DOHH2 (cell line): Measurements from ENCODE around the gene CPNE5.

ENCODE experiments used
- H3F3A ChIP-seq: fragments of 200-600 bp; sonication (generic), shearing (Covaris generic); 2 replicates; pipeline ENCODE4 v1.6.0; 2016; ENCODE audit warnings: antibody characterized with exemption, mild to moderate bottlenecking; ENCODE audit not compliant: control insufficient read depth, insufficient read depth
- H3K27ac ChIP-seq: fragments of 200-600 bp; sonication (generic); 2 replicates; pipeline ENCODE4 v1.5.1; 2014; ENCODE audit warnings: low read depth, mild to moderate bottlenecking, low read length, moderate library complexity
- H3K27me3 ChIP-seq: fragments of 200-600 bp; sonication (generic); 2 replicates; pipeline ENCODE4 v1.6.1; 2014; ENCODE audit warnings: mild to moderate bottlenecking, low read length, mixed read lengths; ENCODE audit not compliant: control insufficient read depth
- H3K36me3 ChIP-seq: fragments of 200-600 bp; sonication (generic); 2 replicates; pipeline ENCODE4 v1.6.1; 2014; ENCODE audit warnings: mild to moderate bottlenecking, low read length, moderate library complexity, mixed read lengths; ENCODE audit not compliant: control insufficient read depth
- H3K4me1 ChIP-seq: fragments of 200-600 bp; sonication (generic); 2 replicates; pipeline ENCODE4 v1.6.1; 2014; ENCODE audit warnings: mild to moderate bottlenecking, low read length, mixed read lengths; ENCODE audit not compliant: control insufficient read depth
- H3K4me2 ChIP-seq: fragments of 200-600 bp; sonication (generic); 2 replicates; pipeline ENCODE4 v1.6.0; 2014; ENCODE audit warnings: mild to moderate bottlenecking, low read length, moderate library complexity
- H3K4me3 ChIP-seq: fragments of 200-600 bp; sonication (generic); 2 replicates; pipeline ENCODE4 v1.5.1; 2014; ENCODE audit warnings: mild to moderate bottlenecking, low read length, mixed read lengths
- H3K79me2 ChIP-seq: fragments of 200-600 bp; sonication (generic); 2 replicates; pipeline ENCODE4 v1.6.1; 2014; ENCODE audit warnings: mild to moderate bottlenecking, low read length, mixed read lengths; ENCODE audit not compliant: control insufficient read depth
- H3K9me2 ChIP-seq: fragments of 200-600 bp; sonication (generic); replicated peaks from 2 replicates; pipeline ENCODE4 v1.6.1; 2014; ENCODE audit warnings: mild to moderate bottlenecking, low read length, mixed read lengths; ENCODE audit not compliant: control insufficient read depth
- H3K9me3 ChIP-seq: fragments of 200-600 bp; sonication (generic); 2 replicates; pipeline ENCODE4 v1.6.1; 2014; ENCODE audit warnings: antibody characterized with exemption, low read length, mixed read lengths; ENCODE audit not compliant: control insufficient read depth, insufficient read depth
- H4K20me1 ChIP-seq: fragments of 200-600 bp; sonication (generic); 2 replicates; pipeline ENCODE4 v1.6.0; 2014; ENCODE audit warnings: low read depth, mild to moderate bottlenecking, antibody characterized with exemption, low read length, moderate library complexity; ENCODE audit not compliant: control insufficient read depth, insufficient read depth
- EZH2phosphoT487 ChIP-seq: fragments of 200-600 bp; sonication (generic); IDR thresholded peaks from 2 replicates; pipeline ENCODE4 v1.6.1; 2017; ENCODE audit warnings: borderline replicate concordance, mild to moderate bottlenecking, antibody characterized with exemption, low read length, moderate library complexity, mixed read lengths
- TF ChIP-seq, protein P1 (sequence below): fragments of 200-600 bp; sonication (generic); IDR thresholded peaks from one replicate; pipeline ENCODE4 v1.5.1; 2014; ENCODE audit warnings: antibody characterized with exemption, mild to moderate bottlenecking, low read depth, low read length; ENCODE audit not compliant: poor library complexity, severe bottlenecking

Gene CPNE5

GRCh38 chr6:36765594-36766398, 73.4 kb downstream of the CPNE5 start:
- Histone ChIP-seq H3K4me1 (peaks cover 35% of the 10 kb centered on the region), H3K9me2 (no peaks in the 10 kb centered on the region), H3K4me2 (peak overlapping the region; percentile 57), H3F3A (no peaks in the 10 kb centered on the region), H3K27ac (no peak overlapping the region), H3K27me3 (no peaks in the 10 kb centered on the region), H3K4me3 (peak overlapping the region; percentile 47), H3K36me3 (no peaks in the 10 kb centered on the region), H4K20me1 (no peaks in the 10 kb centered on the region), H3K79me2 (no peaks in the 10 kb centered on the region), H3K9me3 (no peaks in the 10 kb centered on the region)
- TF ChIP-seq, protein P1, sequence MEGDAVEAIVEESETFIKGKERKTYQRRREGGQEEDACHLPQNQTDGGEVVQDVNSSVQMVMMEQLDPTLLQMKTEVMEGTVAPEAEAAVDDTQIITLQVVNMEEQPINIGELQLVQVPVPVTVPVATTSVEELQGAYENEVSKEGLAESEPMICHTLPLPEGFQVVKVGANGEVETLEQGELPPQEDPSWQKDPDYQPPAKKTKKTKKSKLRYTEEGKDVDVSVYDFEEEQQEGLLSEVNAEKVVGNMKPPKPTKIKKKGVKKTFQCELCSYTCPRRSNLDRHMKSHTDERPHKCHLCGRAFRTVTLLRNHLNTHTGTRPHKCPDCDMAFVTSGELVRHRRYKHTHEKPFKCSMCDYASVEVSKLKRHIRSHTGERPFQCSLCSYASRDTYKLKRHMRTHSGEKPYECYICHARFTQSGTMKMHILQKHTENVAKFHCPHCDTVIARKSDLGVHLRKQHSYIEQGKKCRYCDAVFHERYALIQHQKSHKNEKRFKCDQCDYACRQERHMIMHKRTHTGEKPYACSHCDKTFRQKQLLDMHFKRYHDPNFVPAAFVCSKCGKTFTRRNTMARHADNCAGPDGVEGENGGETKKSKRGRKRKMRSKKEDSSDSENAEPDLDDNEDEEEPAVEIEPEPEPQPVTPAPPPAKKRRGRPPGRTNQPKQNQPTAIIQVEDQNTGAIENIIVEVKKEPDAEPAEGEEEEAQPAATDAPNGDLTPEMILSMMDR, result peak; percentile 98
- no peak for TF ChIP-seq EZH2phosphoT487

DNA sequence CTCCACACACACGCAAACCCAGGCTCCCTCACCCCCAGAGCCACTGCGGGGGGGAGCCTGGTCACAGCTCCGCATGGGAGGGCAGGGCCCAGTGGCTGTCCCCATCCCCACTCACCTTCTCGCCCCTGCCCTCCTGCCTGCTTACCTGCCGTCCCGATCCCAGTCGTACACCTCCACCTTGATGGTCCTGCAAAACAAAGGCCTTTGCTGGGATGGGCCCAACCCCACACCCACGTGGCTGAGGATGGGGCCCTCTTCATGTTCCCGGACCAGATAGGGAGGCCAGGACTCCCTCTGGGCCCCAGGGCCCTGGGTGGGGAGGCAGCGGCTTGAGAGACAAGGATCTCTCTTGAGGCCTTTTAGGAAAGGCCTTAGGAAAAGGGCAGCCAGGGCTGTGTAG, 74.1 kb downstream of the CPNE5 start:
- H3K9me3 ChIP-seq, result no peaks in the 10 kb centered on the region
- no peaks in the 10 kb centered on the region; the same call in 1 of the 2 replicates for H3K27me3 ChIP-seq
- no peaks in the 10 kb centered on the region for H3K79me2 ChIP-seq
- peaks cover 35% of the 10 kb centered on the region for H3K4me1 ChIP-seq
- no peaks in the 10 kb centered on the region for H3F3A ChIP-seq
- no peak overlapping the region for H3K27ac ChIP-seq
- H3K36me3 ChIP-seq, result no peaks in the 10 kb centered on the region
- H3K4me3 ChIP-seq, result no peak overlapping the region; the same call in 1 of the 2 replicates
- TF ChIP-seq, protein P1, result no peak
- no peak for TF ChIP-seq EZH2phosphoT487
- no peaks in the 10 kb centered on the region for H3K9me2 ChIP-seq
- H4K20me1 ChIP-seq, result no peaks in the 10 kb centered on the region
- H3K4me2 ChIP-seq, result peak overlapping the region; percentile 57

DNA sequence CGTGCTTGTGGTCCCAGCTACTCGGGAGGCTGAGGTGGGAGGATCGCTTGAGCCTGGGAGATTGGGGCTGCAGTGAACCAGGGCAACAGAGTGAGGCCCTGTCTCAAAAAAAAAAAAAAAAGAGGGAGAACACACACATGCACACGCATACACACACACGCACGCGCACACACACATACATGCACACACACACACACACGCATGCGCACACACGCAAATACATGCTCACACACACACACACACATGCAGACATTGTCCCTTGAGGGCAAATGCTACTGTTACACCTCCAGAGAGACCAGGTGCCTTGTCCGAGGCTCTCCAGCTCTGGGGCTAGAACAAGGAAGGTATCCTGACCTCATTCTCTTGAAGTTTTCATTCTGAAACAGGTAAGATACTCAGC, 77.1 kb downstream of the CPNE5 start:
- Histone ChIP-seq H3K4me3 (no peak overlapping the region), H3K9me2 (no peaks in the 10 kb centered on the region)

More for the DNA sequence above, 77.1 kb downstream of the CPNE5 start:
- no peak for TF ChIP-seq EZH2phosphoT487
- TF ChIP-seq, protein P1, result no peak
- H3K4me1 ChIP-seq, result peaks cover 39% of the 10 kb centered on the region
- H4K20me1 ChIP-seq, result no peaks in the 10 kb centered on the region
- no peaks in the 10 kb centered on the region for H3K9me3 ChIP-seq
- H3K4me2 ChIP-seq, result no peak overlapping the region
- H3K79me2 ChIP-seq, result no peaks in the 10 kb centered on the region
- H3F3A ChIP-seq, result no peaks in the 10 kb centered on the region
- H3K27me3 ChIP-seq, result no peaks in the 10 kb centered on the region; the same call in 1 of the 2 replicates
- no peaks in the 10 kb centered on the region for H3K36me3 ChIP-seq
- H3K27ac ChIP-seq, result no peak overlapping the region
